ENCODE measurements around the gene MFNG.

DNA sequence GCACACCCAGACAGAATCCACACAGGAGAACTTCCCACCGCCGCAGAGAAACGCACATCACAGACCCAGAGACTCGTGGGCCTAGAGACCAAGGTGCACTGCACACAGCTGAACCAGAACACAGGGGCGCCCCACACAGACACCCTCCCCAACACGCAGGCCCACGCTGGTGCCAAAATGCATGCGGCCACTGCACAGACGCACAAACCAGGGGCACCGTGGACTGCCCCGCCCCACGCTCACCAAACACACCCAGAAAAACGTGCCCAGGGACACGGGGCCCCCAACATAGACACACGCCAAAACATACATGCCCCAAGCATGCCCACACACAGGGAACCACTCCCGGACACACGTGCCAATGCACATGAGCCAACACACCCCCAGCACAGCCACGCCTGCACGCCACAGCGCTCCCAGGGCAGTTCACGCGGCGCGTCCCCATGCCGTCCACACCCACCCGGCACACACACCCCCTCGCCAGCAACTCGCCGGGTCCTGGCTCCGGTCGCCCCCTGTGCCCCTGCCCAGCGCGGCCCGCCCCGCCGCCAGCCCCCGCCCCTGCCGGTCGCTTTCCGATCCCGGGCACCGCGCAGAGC, 66.7 kb downstream of the MFNG start:
- no peak for TF ChIP-seq EZH2phosphoT487 (IDR thresholded peaks at IDR 0.05; ENCODE audit: borderline replicate concordance, low read depth, low read length)
- TF ChIP-seq, protein P1, sequence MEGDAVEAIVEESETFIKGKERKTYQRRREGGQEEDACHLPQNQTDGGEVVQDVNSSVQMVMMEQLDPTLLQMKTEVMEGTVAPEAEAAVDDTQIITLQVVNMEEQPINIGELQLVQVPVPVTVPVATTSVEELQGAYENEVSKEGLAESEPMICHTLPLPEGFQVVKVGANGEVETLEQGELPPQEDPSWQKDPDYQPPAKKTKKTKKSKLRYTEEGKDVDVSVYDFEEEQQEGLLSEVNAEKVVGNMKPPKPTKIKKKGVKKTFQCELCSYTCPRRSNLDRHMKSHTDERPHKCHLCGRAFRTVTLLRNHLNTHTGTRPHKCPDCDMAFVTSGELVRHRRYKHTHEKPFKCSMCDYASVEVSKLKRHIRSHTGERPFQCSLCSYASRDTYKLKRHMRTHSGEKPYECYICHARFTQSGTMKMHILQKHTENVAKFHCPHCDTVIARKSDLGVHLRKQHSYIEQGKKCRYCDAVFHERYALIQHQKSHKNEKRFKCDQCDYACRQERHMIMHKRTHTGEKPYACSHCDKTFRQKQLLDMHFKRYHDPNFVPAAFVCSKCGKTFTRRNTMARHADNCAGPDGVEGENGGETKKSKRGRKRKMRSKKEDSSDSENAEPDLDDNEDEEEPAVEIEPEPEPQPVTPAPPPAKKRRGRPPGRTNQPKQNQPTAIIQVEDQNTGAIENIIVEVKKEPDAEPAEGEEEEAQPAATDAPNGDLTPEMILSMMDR (conservative IDR thresholded peaks at IDR 0.05; ENCODE audit: low read length): no peak
